Fibroblast of peridontal ligament (primary cell): ENCODE data around the gene MYBPH.

ENCODE experiments used
- DNase-seq: peaks from one replicate; pipeline ENCODE4 v3.0.0-alpha.2; 2010; ENCODE audit errors: extremely low read depth

Gene MYBPH

GRCh38 chr1:203175237-203175826 is at the start of gene MYBPH:
TSS of gene MYBPH (minus strand) at chr1:203175826. CDS start at chr1:203175755, 71 bp downstream.
- no peak for DNase-seq

DNA sequence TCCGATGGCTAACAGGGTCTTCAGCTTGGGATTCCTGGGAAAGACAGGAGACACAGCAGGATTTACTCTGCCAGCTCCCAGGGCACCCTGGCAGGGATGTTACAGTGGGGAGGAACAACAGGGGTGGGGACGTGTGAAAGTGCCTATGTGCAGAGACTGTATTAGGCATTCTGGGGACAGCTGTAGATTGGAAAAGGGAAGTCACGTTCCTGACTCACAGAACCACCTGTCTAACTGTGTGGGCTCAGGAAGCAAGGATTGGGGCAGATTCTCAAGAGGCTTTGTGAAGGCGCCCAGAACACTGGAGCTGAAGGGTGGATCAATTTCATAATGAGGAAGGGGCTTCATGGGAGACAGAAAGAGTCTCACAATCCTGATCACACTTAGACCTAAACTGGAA is 49.4 kb upstream of the MYBPH start:
- no peak for DNase-seq

GRCh38 chr1:203223012-203223775 is 47.6 kb upstream of the MYBPH start:
- no peak for DNase-seq

DNA sequence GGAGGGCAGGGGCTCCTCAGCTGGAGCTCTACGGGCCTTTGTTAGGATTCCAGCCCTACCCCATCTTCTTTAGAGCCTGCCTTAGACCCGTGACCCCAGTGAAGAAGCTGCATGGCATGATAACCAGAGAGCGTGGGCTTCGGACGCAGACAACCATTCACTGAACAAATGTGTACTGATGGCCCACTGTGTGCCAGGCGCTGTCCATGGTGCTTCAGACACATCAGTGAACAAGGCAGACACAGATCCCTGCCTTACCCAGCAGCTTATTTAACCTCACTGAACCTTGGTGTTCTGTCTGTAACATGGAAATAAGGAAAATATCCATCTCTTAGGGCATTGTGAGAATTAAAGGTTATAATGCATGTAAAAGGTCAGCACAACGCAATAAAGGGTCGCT is 44.3 kb upstream of the MYBPH start:
- no peak for DNase-seq

DNA sequence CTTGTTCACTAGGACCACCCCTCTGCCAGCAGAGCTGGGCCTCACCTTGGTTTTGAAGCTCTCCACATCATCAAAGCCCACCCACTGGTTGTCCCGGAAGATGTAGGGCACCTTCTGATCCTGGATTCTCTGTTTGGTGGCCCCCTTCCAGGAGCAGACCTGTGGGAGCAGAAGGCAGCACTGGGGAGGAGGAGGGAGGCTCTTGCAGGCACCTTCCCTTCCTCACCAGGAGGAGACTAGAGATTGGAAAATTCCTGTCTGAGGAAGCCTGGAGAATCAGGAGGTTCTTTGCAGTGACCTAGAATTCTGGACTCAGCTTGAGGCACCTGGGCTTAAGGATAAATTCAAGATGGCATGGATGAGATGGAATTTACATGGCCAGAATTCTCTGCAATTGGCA is 43.5 kb upstream of the MYBPH start:
- DNase-seq, result no peak

DNA sequence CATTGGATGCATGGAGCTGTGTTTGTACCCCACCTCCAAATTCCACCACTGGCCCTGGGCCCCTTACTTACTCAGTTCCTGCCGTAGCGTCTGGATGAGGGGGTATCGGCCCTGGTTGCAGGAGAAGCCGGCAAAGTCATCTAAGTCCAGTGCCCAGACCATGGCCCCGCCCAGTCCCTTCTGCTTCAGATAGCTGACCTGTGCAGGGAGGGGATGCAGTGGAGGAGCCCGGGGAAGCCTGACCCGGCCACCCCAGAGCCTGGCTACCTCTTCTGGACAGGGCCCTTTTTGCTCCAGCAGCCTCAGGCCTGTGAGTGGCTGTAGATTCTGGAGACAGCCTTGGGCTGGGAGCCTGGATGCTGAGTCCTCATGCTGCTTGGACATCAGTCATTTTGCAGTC is 42.0 kb upstream of the MYBPH start:
- DNase-seq, result no peak

- no peak for DNase-seq
Observed at GRCh38 chr1:203217139-203217655, 41.6 kb upstream of the MYBPH start.

GRCh38 chr1:203216274-203217138 is 40.9 kb upstream of the MYBPH start:
- DNase-seq, result peak; percentile 84

- DNase-seq, result no peak
Observed at GRCh38 chr1:203215573-203215972, 39.9 kb upstream of the MYBPH start.

GRCh38 chr1:203214871-203215270 is 39.2 kb upstream of the MYBPH start:
- no peak for DNase-seq

DNA sequence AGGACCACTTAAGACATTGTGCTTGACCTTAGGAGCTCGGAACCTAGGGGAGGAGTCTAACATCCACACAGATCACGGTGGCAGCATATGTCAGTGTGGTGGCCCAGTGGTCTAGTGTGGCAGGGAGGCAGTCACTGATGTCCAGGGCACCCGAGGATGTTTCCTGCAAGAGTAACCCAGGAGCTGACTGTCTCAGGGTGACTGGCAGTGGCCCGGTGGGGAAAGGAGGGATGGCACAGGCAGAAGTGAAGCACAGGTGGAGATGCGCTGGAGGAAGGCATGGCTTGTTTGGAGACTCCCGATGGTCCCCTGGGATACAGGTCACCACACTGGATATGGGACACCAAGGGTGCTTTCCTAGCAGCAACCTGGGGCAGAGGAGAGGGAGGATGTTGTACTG is 37.5 kb upstream of the MYBPH start:
- DNase-seq, result no peak

- no peak for DNase-seq
Observed at GRCh38 chr1:203211812-203212211, 36.2 kb upstream of the MYBPH start.

GRCh38 chr1:203210988-203211387 is 35.4 kb upstream of the MYBPH start:
- DNase-seq, result no peak

DNA sequence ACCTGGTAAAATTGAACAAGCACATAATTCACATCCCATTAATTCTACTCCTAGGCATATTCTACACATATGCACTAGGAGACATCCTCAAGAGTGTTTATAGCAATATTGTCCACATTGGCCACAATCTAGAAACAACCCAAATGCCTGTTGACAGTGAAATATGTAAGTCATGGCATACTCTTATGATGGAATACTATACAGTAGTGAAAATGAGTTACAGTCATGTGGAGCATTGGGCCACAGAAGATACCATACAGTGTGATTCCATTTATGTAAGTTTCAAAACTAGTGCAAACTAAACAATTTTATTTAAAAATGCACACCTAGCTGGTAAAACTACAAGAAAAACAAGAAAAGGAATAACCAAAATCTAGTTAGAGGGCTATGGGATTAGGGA is 34.7 kb upstream of the MYBPH start:
- DNase-seq, result no peak

DNA sequence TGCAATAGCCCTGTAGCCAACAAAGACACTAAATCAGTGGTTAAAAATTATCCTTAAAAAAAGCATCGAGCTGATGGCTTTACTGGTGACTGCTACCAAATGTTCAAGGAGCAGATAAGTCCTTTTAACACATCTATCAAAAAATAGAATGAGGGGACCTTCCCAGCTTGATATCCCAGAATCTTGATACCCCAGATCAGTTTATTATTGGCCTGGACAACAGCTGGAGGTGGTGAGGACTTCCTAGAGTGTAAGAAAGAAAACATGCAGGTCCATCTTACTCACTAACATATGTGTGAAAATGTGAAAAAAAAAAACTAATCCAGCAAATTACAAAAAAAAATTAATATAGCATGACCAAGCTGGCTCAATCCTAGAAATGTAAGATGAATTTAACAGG is 32.6 kb upstream of the MYBPH start:
- no peak for DNase-seq

- no peak for DNase-seq
Observed at GRCh38 chr1:203207751-203208150, 32.1 kb upstream of the MYBPH start.

DNA sequence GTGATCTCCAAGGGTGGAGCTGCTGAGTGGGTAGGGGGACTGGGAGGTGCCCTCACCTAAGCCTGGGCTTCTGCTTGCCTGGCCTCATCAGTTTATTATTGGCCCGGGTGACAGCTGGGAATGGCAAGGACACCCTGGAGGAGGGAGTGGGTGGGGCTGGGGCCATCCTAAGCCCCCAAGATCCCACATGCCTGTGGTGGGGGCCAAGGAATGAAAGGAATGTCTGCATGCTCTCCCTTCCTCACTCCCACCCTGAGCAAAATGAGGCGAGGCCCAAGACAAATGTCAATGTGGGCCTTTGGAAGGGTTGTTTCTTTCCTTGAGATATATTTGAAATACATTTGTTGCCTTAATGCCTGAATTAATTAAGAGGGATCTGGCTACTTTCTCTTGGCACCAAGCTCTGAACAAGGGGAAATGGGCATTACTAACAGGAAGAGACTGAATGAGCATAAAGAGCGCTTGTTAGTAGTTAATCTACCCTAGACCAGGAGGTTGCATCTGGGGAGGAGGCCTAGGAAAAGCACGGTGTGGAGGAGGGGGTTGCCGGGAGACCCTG is 30.6 kb upstream of the MYBPH start:
- no peak for DNase-seq

- DNase-seq, result no peak
Observed at GRCh38 chr1:203204756-203205155, 29.1 kb upstream of the MYBPH start.

DNA sequence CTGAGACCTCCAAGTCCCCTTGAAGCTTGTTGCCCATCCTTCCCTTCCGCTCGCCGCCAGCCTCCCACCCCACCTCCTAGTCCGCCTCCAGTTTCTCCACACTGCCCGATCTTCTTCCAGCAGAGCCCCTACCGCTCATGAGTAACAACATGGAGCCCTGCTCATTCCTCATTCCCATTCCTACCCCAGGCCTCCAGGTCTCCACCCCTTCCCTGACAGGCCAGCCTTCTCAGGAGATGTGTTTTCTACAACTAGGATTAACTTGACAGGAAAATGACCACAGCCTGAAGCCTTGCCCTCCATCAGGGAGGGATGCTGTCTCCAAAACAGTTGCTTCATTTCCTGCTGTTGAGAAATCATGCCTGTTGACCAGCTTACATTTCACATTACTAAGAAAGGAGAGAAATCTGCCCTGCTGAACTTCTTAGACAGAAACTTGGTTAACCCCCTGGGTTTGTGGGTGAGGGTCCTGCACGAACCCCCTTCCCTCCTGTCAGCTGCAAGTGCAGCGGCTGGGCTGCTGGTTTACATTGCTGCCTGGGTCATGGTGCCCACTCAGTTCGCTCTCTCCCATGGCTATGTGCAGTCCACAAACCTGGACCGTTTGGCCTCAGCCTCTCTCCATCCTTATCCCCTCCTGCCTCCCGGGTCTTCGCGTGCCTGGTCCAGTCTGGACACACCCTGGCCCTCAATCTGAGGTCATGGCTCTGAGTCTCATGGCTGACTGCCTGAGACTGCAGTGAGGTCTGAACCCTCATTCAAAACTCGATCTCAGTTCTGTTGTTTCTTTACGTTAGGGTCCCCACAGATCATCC is 27.0 kb upstream of the MYBPH start:
- peak; percentile 91 for DNase-seq

GRCh38 chr1:203201516-203202205 is 26.0 kb upstream of the MYBPH start:
- no peak for DNase-seq

- DNase-seq, result no peak
Observed at GRCh38 chr1:203200916-203201315, 25.3 kb upstream of the MYBPH start.
